H9 (cell line): Measurements from ENCODE around the gene USP47. TPM values are rescaled to one million over a fixed set of nuclear protein-coding genes. Genes with fewer than 3 reads are reported as not detected.

Experiments
- DNase-seq: peaks from one replicate; pipeline ENCODE4 v3.0.0-alpha.2; 2017
- H2AFZ ChIP-seq: one replicate; pipeline ENCODE4 v1.6.1; 2013; ENCODE audit warnings: mild to moderate bottlenecking, low read length, control low read depth, moderate library complexity
- H2AK5ac ChIP-seq: 2 replicates; pipeline ENCODE4 v1.6.1; 2013; ENCODE audit warnings: low read length, control low read depth, mixed read lengths; ENCODE audit not compliant: insufficient read length
- H2BK120ac ChIP-seq: one replicate; pipeline ENCODE4 v1.6.1; 2013; ENCODE audit warnings: low read depth, mild to moderate bottlenecking, low read length, control low read depth, inconsistent platforms; ENCODE audit not compliant: poor library complexity, severe bottlenecking
- H2BK12ac ChIP-seq: 2 replicates; pipeline ENCODE4 v1.6.1; 2013; ENCODE audit warnings: low read length, control low read depth, mixed read lengths, low read depth; ENCODE audit not compliant: insufficient read length
- H2BK15ac ChIP-seq: 2 replicates; pipeline ENCODE4 v1.6.1; 2013; ENCODE audit warnings: low read depth, low read length, control low read depth
- H2BK20ac ChIP-seq: one replicate; pipeline ENCODE4 v1.6.1; 2013; ENCODE audit warnings: low read depth, mild to moderate bottlenecking, low read length, control low read depth, inconsistent platforms; ENCODE audit not compliant: poor library complexity, severe bottlenecking
- H2BK5ac ChIP-seq: 2 replicates; pipeline ENCODE4 v1.6.1; 2013; ENCODE audit warnings: low read length, control low read depth, mixed read lengths; ENCODE audit not compliant: insufficient read length
- H3K14ac ChIP-seq: 2 replicates; pipeline ENCODE4 v1.6.1; 2013; ENCODE audit warnings: low read length, control low read depth; ENCODE audit not compliant: insufficient read depth
- H3K18ac ChIP-seq: 2 replicates; pipeline ENCODE4 v1.6.1; 2013; ENCODE audit warnings: low read depth, mild to moderate bottlenecking, mixed read lengths, low read length, control low read depth; ENCODE audit not compliant: insufficient read length
- H3K23ac ChIP-seq: 2 replicates; pipeline ENCODE4 v1.6.1; 2013; ENCODE audit warnings: low read length, control low read depth, mixed read lengths, low read depth; ENCODE audit not compliant: insufficient read length
- H3K23me2 ChIP-seq: 2 replicates; pipeline ENCODE4 v1.6.1; 2013; ENCODE audit warnings: low read depth, mild to moderate bottlenecking, mixed read lengths, low read length, control low read depth; ENCODE audit not compliant: insufficient read length, poor library complexity, severe bottlenecking
- H3K27ac ChIP-seq: 2 replicates; pipeline ENCODE4 v1.5.1; 2013; ENCODE audit warnings: low read length, control low read depth, mixed read lengths, low read depth; ENCODE audit not compliant: insufficient read length
- H3K27me3 ChIP-seq: 2 replicates; pipeline ENCODE4 v1.6.1; 2013; ENCODE audit warnings: low read length, control low read depth, inconsistent platforms; ENCODE audit not compliant: insufficient read depth
- H3K4ac ChIP-seq: 2 replicates; pipeline ENCODE4 v1.6.1; 2013; ENCODE audit warnings: low read depth, mild to moderate bottlenecking, control low read depth, inconsistent platforms, low read length, moderate library complexity
- H3K4me1 ChIP-seq: 2 replicates; pipeline ENCODE4 v1.6.1; 2013; ENCODE audit warnings: low read length, control low read depth, inconsistent platforms; ENCODE audit not compliant: insufficient read depth
- H3K4me2 ChIP-seq: 2 replicates; pipeline ENCODE4 v1.6.1; 2013; ENCODE audit warnings: low read length, control low read depth, mixed read lengths; ENCODE audit not compliant: insufficient read length, insufficient read depth
- H3K56ac ChIP-seq: 2 replicates; pipeline ENCODE4 v1.6.1; 2013; ENCODE audit warnings: low read depth, mild to moderate bottlenecking, mixed read lengths, low read length, control low read depth; ENCODE audit not compliant: insufficient read length
- H3K79me1 ChIP-seq: 2 replicates; pipeline ENCODE4 v1.6.1; 2013; ENCODE audit warnings: low read depth, mild to moderate bottlenecking, moderate library complexity, low read length, control low read depth, inconsistent platforms; ENCODE audit not compliant: insufficient read depth, poor library complexity, severe bottlenecking
- H3K79me2 ChIP-seq: 2 replicates; pipeline ENCODE4 v1.6.1; 2013; ENCODE audit warnings: low read length, control low read depth, inconsistent platforms; ENCODE audit not compliant: insufficient read depth
- H3K9ac ChIP-seq: 2 replicates; pipeline ENCODE4 v1.6.1; 2013; ENCODE audit warnings: low read length, control low read depth, mixed read lengths; ENCODE audit not compliant: insufficient read length; ENCODE audit errors: extremely low read depth
- H3K9me3 ChIP-seq: one replicate; pipeline ENCODE4 v1.6.1; 2013; ENCODE audit warnings: low read depth, low read length, inconsistent platforms; ENCODE audit not compliant: control insufficient read depth
- H3T11ph ChIP-seq: one replicate; pipeline ENCODE4 v1.6.1; 2013; ENCODE audit warnings: mild to moderate bottlenecking, low read length, control low read depth, inconsistent platforms
- H4K20me1 ChIP-seq: one replicate; pipeline ENCODE4 v1.6.1; 2013; ENCODE audit not compliant: control insufficient read depth, insufficient read length, insufficient read depth
- H4K5ac ChIP-seq: 2 replicates; pipeline ENCODE4 v1.6.1; 2013; ENCODE audit warnings: low read depth, mild to moderate bottlenecking, mixed read lengths, low read length, control low read depth; ENCODE audit not compliant: insufficient read length
- H4K8ac ChIP-seq: replicated peaks from 2 replicates; pipeline ENCODE4 v1.6.1; 2013; ENCODE audit warnings: low read length, control low read depth, mixed read lengths, low read depth; ENCODE audit not compliant: insufficient read length
- H4K91ac ChIP-seq: 2 replicates; pipeline ENCODE4 v1.6.1; 2013; ENCODE audit warnings: low read depth, mild to moderate bottlenecking, moderate library complexity, mixed read lengths, low read length, control low read depth; ENCODE audit not compliant: insufficient read length
- H3K27ac Mint-ChIP-seq, 3 experiments: 2 replicates in 2 of 3; 3 replicates in 1 of 3; pipeline ENCODE4 v1.8.0; 2020 to 2021; ENCODE audit warnings: mixed read lengths in 3 of 3, mild to moderate bottlenecking in 1 of 3, moderate library complexity in 1 of 3
- H3K27me3 Mint-ChIP-seq: 2 replicates; pipeline ENCODE4 v1.8.0; 2021; ENCODE audit warnings: low read depth, mild to moderate bottlenecking, moderate library complexity, mixed read lengths
- H3K36me3 Mint-ChIP-seq, 3 experiments: 2 replicates in 2 of 3; 3 replicates in 1 of 3; pipeline ENCODE4 v1.8.0; 2020 to 2021; ENCODE audit warnings: low read depth in 3 of 3, mixed read lengths in 3 of 3; ENCODE audit not compliant: insufficient read depth in 1 of 3
- H3K4me1 Mint-ChIP-seq, 2 experiments: 2 replicates each; pipeline ENCODE4 v1.8.0; 2020; ENCODE audit warnings: mixed read lengths in 2 of 2
- H3K4me3 Mint-ChIP-seq, 2 experiments: 2 replicates in 1 of 2; 3 replicates in 1 of 2; pipeline ENCODE4 v1.8.0; 2020 to 2021; ENCODE audit warnings: mild to moderate bottlenecking in 2 of 2, mixed read lengths in 2 of 2, moderate library complexity in 1 of 2
- H3K9me3 Mint-ChIP-seq, 2 experiments: 2 replicates in 1 of 2; 3 replicates in 1 of 2; pipeline ENCODE4 v1.8.0; 2020; ENCODE audit warnings: mild to moderate bottlenecking in 2 of 2, mixed read lengths in 2 of 2, moderate library complexity in 1 of 2
- whole genome bisulfite sequencing: extraction: QIAGEN DNeasy Blood & Tissue Kit; methylation state at CpG from one replicate; pipeline ENCODE4 v1.1.7; 2013; ENCODE audit warnings: missing lambda C conversion rate, low lambda C conversion rate, mixed read lengths; ENCODE audit not compliant: insufficient read length; ENCODE audit errors: extremely low coverage; 5-methylcytosine and 5-hydroxymethylcytosine counted together
- total RNA-seq: library from RNA; stranded (reverse); gene quantifications from 2 replicates; pipeline ENCODE4 v1.2.1, GENCODE V29; 2021
- TF ChIP-seq, protein P1 (sequence below): fragments of 200-600 bp; sonication (generic); conservative IDR thresholded peaks from 3 replicates; pipeline ENCODE4 v1.8.0; 2021; ENCODE audit warnings: antibody characterized with exemption, mild to moderate bottlenecking

Gene USP47
- total RNA-seq, 1 experiment from 2014 or later = 26.7 TPM

DNA sequence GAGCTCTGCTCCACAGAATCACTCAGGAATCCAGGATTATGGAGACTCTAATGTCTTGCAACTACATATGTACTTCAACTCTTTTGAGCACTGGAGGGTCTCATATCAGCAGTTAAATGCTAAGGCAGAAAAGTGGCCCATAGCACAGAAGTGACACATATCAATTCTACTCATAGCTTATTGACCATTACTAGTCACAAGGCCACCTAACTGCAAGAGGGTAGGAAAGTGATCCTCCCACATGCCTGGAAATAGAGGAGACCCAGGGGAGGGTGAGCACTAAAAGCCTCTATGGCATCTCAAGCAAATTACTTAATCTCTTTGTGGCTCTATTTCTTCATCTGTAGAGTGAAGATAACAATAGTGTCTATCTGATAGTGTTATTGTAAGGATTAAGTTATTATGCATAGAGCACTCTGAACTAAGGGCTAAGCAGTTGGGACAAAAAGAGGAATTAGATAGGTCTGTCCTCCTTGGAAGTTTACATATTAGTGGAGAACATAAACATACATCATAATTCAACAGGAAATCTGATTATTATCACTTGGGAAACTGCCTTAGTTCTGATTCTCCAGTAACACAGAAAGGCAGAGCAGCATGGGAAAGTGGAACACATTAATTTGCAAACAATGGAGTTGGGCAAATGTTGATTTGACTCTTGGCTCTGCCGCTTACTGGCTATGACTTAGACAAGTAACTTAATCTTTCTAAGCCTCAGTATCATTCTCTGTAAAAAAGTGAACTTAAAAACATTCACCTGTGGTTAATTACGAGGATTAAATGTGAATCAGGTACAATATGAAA lies 25.1 kb upstream of the USP47 start:
- Histone ChIP-seq H3K4me2 (no peak overlapping the region), H3K79me1 (no peaks in the 10 kb centered on the region), H3K4me1 (no peaks in the 10 kb centered on the region), H3K18ac (no peak overlapping the region), H2AFZ (no peak overlapping the region), H2BK120ac (no peak overlapping the region), H2BK5ac (no peak overlapping the region), H3K27me3 (no peaks in the 10 kb centered on the region), H3K23me2 (no peaks in the 10 kb centered on the region), H4K20me1 (no peaks in the 10 kb centered on the region), H2BK12ac (no peak overlapping the region), H2AK5ac (no peak overlapping the region), H4K91ac (no peak overlapping the region), H3K56ac (no peak overlapping the region), H3K4ac (no peak overlapping the region), H3K14ac (no peak overlapping the region), H3K9me3 (no peaks in the 10 kb centered on the region), H3K27ac (no peak overlapping the region), H3K9ac (no peak overlapping the region), H4K8ac (no peak overlapping the region), H2BK15ac (no peak overlapping the region), H4K5ac (no peak overlapping the region), H3T11ph (no peak overlapping the region), H3K79me2 (no peaks in the 10 kb centered on the region), H2BK20ac (no peak overlapping the region), H3K23ac (no peak overlapping the region)
- Mint-ChIP-seq H3K9me3 (no peaks in the 10 kb centered on the region; a peak in 1 of 5 replicates), H3K27ac (no peak overlapping the region), H3K27me3 (no peaks in the 10 kb centered on the region; the same call in 1 of the 2 replicates), H3K36me3 (no peaks in the 10 kb centered on the region), H3K4me3 (no peak overlapping the region), H3K4me1 (no peaks in the 10 kb centered on the region)
- DNase-seq = no peak
- no CpG with 5 or more reads among the region's 2 CpGs for WGBS
- TF ChIP-seq, protein P1, sequence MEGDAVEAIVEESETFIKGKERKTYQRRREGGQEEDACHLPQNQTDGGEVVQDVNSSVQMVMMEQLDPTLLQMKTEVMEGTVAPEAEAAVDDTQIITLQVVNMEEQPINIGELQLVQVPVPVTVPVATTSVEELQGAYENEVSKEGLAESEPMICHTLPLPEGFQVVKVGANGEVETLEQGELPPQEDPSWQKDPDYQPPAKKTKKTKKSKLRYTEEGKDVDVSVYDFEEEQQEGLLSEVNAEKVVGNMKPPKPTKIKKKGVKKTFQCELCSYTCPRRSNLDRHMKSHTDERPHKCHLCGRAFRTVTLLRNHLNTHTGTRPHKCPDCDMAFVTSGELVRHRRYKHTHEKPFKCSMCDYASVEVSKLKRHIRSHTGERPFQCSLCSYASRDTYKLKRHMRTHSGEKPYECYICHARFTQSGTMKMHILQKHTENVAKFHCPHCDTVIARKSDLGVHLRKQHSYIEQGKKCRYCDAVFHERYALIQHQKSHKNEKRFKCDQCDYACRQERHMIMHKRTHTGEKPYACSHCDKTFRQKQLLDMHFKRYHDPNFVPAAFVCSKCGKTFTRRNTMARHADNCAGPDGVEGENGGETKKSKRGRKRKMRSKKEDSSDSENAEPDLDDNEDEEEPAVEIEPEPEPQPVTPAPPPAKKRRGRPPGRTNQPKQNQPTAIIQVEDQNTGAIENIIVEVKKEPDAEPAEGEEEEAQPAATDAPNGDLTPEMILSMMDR = no peak
